HepG2 (cell line): ENCODE data around the gene MBD5. TPM values are rescaled to one million over a fixed set of nuclear protein-coding genes. Genes with fewer than 3 reads are reported as not detected.

ENCODE experiments used
- ATAC-seq: fragments of 200-7000 bp; cut with Tn5 transposase; 3 replicates; pipeline ENCODE4 v1.9.1; 2020; ENCODE audit warnings: mild to moderate bottlenecking, moderate library complexity
- BruUV-seq: library from RNA; stranded (reverse); fragments of 400-500 nt; replicated peaks from 2 replicates; lab custom pipeline; 2021; lab: Mats Ljungman, UMichigan
- CTCF ChIA-PET: fragments of 300-600 bp; formaldehyde crosslinking; extraction: SDS; loops from one replicate; lab custom pipeline; 2021; ENCODE audit warnings: low total read pairs, inconsistent platforms, low intra/inter-chr PET ratio; lab: Yijun Ruan, JAX
- POLR2A ChIA-PET: fragments of 350-600 bp; sonication (Branson Sonifier 250); formaldehyde crosslinking; loops from one replicate; lab custom pipeline; 2020; ENCODE audit warnings: antibody characterized with exemption, inconsistent platforms; lab: Yijun Ruan, JAX
- DNase-seq: peaks from one replicate; pipeline ENCODE4 v3.0.0-alpha.2; 2015; ENCODE audit warnings: low spot score
- FAIRE-seq: peaks from 3 replicates; lab custom pipeline; 2011; peaks lifted over from hg19 to GRCh38; lab: Jason Lieb, UNC
- H2AFZ ChIP-seq: one replicate; pipeline ENCODE4 v1.6.1; 2011; ENCODE audit warnings: low read length, inconsistent platforms
- H3K27ac ChIP-seq: fragments of 300-600 bp; 3 replicates; pipeline ENCODE4 v1.8.0; 2011; ENCODE audit warnings: mixed run types, mild to moderate bottlenecking, mixed read lengths, low read length, inconsistent platforms; ENCODE audit not compliant: insufficient read depth; ENCODE audit errors: extremely low read length
- H3K27me3 ChIP-seq, 2 experiments: fragments of 200-600 bp in 1 of 2; 2 replicates in 1 of 2; 3 replicates in 1 of 2; pipeline versions ENCODE4 v1.6.0 to v1.8.0; 2011; ENCODE audit warnings: low read length in 2 of 2, mild to moderate bottlenecking in 2 of 2, moderate library complexity in 2 of 2, inconsistent platforms in 1 of 2; ENCODE audit not compliant: insufficient read depth in 2 of 2, control insufficient read depth in 1 of 2
- H3K36me3 ChIP-seq, 2 experiments: fragments of 200-600 bp in 1 of 2; replicated peaks in 1 of 2; 2 replicates in 1 of 2; 3 replicates in 1 of 2; pipeline versions ENCODE4 v1.5.1 to v1.8.0; 2011; ENCODE audit warnings: low read length in 2 of 2, inconsistent platforms in 1 of 2; ENCODE audit not compliant: insufficient read depth in 2 of 2, control insufficient read depth in 1 of 2
- H3K4me1 ChIP-seq: 2 replicates; pipeline ENCODE4 v1.5.1; 2012; ENCODE audit warnings: low read length, inconsistent platforms; ENCODE audit not compliant: insufficient read depth
- H3K4me2 ChIP-seq: 2 replicates; pipeline ENCODE4 v1.6.0; 2011; ENCODE audit warnings: low read depth, low read length, inconsistent platforms
- H3K4me3 ChIP-seq, 3 experiments: fragments of 200-600 bp in 1 of 3; sonication (generic), shearing (Covaris generic) in 1 of 3; replicated peaks in 1 of 3; 2 replicates each; pipeline ENCODE4 v1.5.1; 2011 to 2016; ENCODE audit warnings: low read length in 3 of 3, inconsistent platforms in 2 of 3, low read depth in 2 of 3, mild to moderate bottlenecking in 2 of 3, control low read depth in 1 of 3, mixed read lengths in 1 of 3; ENCODE audit not compliant: insufficient read depth in 1 of 3
- H3K79me2 ChIP-seq: one replicate; pipeline ENCODE4 v1.6.1; 2011; ENCODE audit warnings: low read length, inconsistent platforms; ENCODE audit not compliant: insufficient read depth
- H3K9ac ChIP-seq: 2 replicates; pipeline ENCODE4 v1.6.0; 2011; ENCODE audit warnings: mild to moderate bottlenecking, low read depth, low read length, inconsistent platforms; ENCODE audit not compliant: insufficient read depth
- H3K9me3 ChIP-seq: 2 replicates; pipeline ENCODE4 v1.5.1; 2012; ENCODE audit warnings: mild to moderate bottlenecking, low read length
- H4K20me1 ChIP-seq: 2 replicates; pipeline ENCODE4 v1.6.0; 2011; ENCODE audit warnings: inconsistent platforms, mild to moderate bottlenecking, low read length, moderate library complexity; ENCODE audit not compliant: insufficient read depth
- BHLHE40 ChIP-seq: IDR thresholded peaks from 2 replicates; pipeline ENCODE4 v1.6.1; 2011; ENCODE audit warnings: low read length, improper control_type of control experiment
- EZH2 ChIP-seq: conservative IDR thresholded peaks from 2 replicates; pipeline ENCODE4 v1.6.1; 2012; ENCODE audit warnings: mild to moderate bottlenecking, low read depth, low read length, moderate library complexity
- HIC2 ChIP-seq: sonication (generic); formaldehyde crosslinking; IDR thresholded peaks from 2 replicates; pipeline ENCODE4 v1.9.0; 2022; ENCODE audit warnings: low read depth, missing genetic modification reagents
- KDM4B ChIP-seq: sonication (generic); formaldehyde crosslinking; IDR thresholded peaks from 2 replicates; pipeline ENCODE4 v1.4.0; 2020; ENCODE audit warnings: missing genetic modification reagents
- PLRG1 ChIP-seq: fragments of 450-650 bp; conservative IDR thresholded peaks from 2 replicates; pipeline ENCODE4 v1.6.1; 2016
- PRDM15 ChIP-seq: sonication (generic); formaldehyde crosslinking; IDR thresholded peaks from 2 replicates; pipeline ENCODE4 v1.4.0; 2020; ENCODE audit warnings: missing genetic modification reagents
- SATB2 ChIP-seq: sonication (generic); formaldehyde crosslinking; IDR thresholded peaks from 2 replicates; pipeline ENCODE4 v1.5.0; 2020; ENCODE audit warnings: missing genetic modification reagents
- THAP8 ChIP-seq: sonication (generic); formaldehyde crosslinking; IDR thresholded peaks from 2 replicates; pipeline ENCODE4 v1.5.1; 2020; ENCODE audit warnings: missing genetic modification reagents, mild to moderate bottlenecking, borderline replicate concordance
- ZNF605 ChIP-seq: sonication (generic); formaldehyde crosslinking; IDR thresholded peaks from 2 replicates; pipeline ENCODE4 v1.8.0; 2022; ENCODE audit warnings: mild to moderate bottlenecking, missing genetic modification reagents
- WGBS: methylation state at CpG from one replicate; pipeline ENCODE4 v1.1.6; 2017; ENCODE audit warnings: low lambda C conversion rate; 5-methylcytosine and 5-hydroxymethylcytosine counted together
- in situ Hi-C: cut with HindIII; loops from 2 replicates; pipeline ENCODE4 v1.10.0; 2017; ENCODE audit warnings: low pct_unique_long_range_greater_than_20kb; ENCODE audit not compliant: extremely low pct_ligation_motif_present
- intact Hi-C: fragments of 100-400 bp; cut with micrococcal nuclease; formaldehyde crosslinking; loops from one replicate; pipeline ENCODE4 v1.10.0; 2022; ENCODE audit not compliant: unreplicated experiment
- polyA plus RNA-seq, 8 experiments: library from polyadenylated mRNA; depleted of rRNA in 3 of 8; stranded (reverse) in 7 of 8; unstranded in 1 of 8; fragments of >200 nt; fragmentation: Illumina TruSeq in 4 of 8; extraction: Trizol in 4 of 8; gene quantifications; 2 replicates each; pipeline versions ENCODE4 v1.2.1 to v1.2.3, GENCODE V29; 2011 to 2016; ENCODE audit warnings: low read depth in 4 of 8, missing spikeins in 1 of 8, mixed read lengths in 1 of 8; ENCODE audit not compliant: insufficient read depth in 1 of 8
- total RNA-seq, 5 experiments: library from RNA; depleted of rRNA; stranded (reverse); fragments of >200 nt; fragmentation: Illumina TruSeq; extraction: Trizol; gene quantifications; 2 replicates each; pipeline ENCODE4 v1.2.3, GENCODE V29; 2016; ENCODE audit warnings: low read depth in 1 of 5

MBD5 gene
- total and polyA plus RNA-seq, 2 of the 13 experiments (the other 11 are each of a cell fraction or from before 2014, with no cell fraction given), result 13.5 to 26.4 TPM

- FAIRE-seq, result no peak
- no peak overlapping the region for H3K9ac ChIP-seq
- H3K79me2 ChIP-seq, result no peaks in the 10 kb centered on the region
- no peak overlapping the region for H3K27ac ChIP-seq
- H3K9me3 ChIP-seq, result peaks cover 12% of the 10 kb centered on the region
- 100% methylated on average over 2 of the region's 2 CpGs for WGBS
- no peaks in the 10 kb centered on the region for H3K36me3 ChIP-seq
- no peak overlapping the region for H3K4me2 ChIP-seq
- H3K4me1 ChIP-seq, result no peaks in the 10 kb centered on the region
- no peak for TF ChIP-seq SATB2 (CRISPR knock-in tag)
- no peak for TF ChIP-seq BHLHE40
- TF ChIP-seq ZNF605 (CRISPR knock-in tag), result no peak
- no peak for TF ChIP-seq THAP8
- TF ChIP-seq HIC2 (CRISPR knock-in tag), result no peak
- no peak for TF ChIP-seq KDM4B (CRISPR knock-in tag)
- no peak for TF ChIP-seq PRDM15 (CRISPR knock-in tag)
- no peak for TF ChIP-seq EZH2
- no peak for TF ChIP-seq PLRG1
- no peak for DNase-seq
- intact Hi-C loops (no loop called here), in situ Hi-C loops (no loop called here)
- H2AFZ ChIP-seq, result no peak overlapping the region
- H4K20me1 ChIP-seq, result no peaks in the 10 kb centered on the region
- H3K4me3 ChIP-seq, result no peak overlapping the region
- ChIA-PET POLR2A (no interaction called here), CTCF (no interaction called here)
- ATAC-seq, result no peak
- H3K27me3 ChIP-seq, result no peaks in the 10 kb centered on the region
- BruUV-seq, result no TSS peak
Observed at GRCh38 chr2:148263890-148264289, 243.0 kb downstream of the MBD5 start.
